H9 (cell line): ENCODE measurements around the gene TECPR2. TPM values are rescaled to one million over a fixed set of nuclear protein-coding genes. Genes with fewer than 3 reads are reported as not detected.

Experiments used
- DNase-seq: peaks from one replicate; pipeline ENCODE4 v3.0.0-alpha.2; 2017
- H2AFZ ChIP-seq: one replicate; pipeline ENCODE4 v1.6.1; 2013; ENCODE audit warnings: mild to moderate bottlenecking, low read length, control low read depth, moderate library complexity
- H2AK5ac ChIP-seq: 2 replicates; pipeline ENCODE4 v1.6.1; 2013; ENCODE audit warnings: low read length, control low read depth, mixed read lengths; ENCODE audit not compliant: insufficient read length
- H2BK120ac ChIP-seq: one replicate; pipeline ENCODE4 v1.6.1; 2013; ENCODE audit warnings: low read depth, mild to moderate bottlenecking, low read length, control low read depth, inconsistent platforms; ENCODE audit not compliant: poor library complexity, severe bottlenecking
- H2BK12ac ChIP-seq: 2 replicates; pipeline ENCODE4 v1.6.1; 2013; ENCODE audit warnings: low read length, control low read depth, mixed read lengths, low read depth; ENCODE audit not compliant: insufficient read length
- H2BK15ac ChIP-seq: 2 replicates; pipeline ENCODE4 v1.6.1; 2013; ENCODE audit warnings: low read depth, low read length, control low read depth
- H2BK20ac ChIP-seq: one replicate; pipeline ENCODE4 v1.6.1; 2013; ENCODE audit warnings: low read depth, mild to moderate bottlenecking, low read length, control low read depth, inconsistent platforms; ENCODE audit not compliant: poor library complexity, severe bottlenecking
- H2BK5ac ChIP-seq: 2 replicates; pipeline ENCODE4 v1.6.1; 2013; ENCODE audit warnings: low read length, control low read depth, mixed read lengths; ENCODE audit not compliant: insufficient read length
- H3K14ac ChIP-seq: 2 replicates; pipeline ENCODE4 v1.6.1; 2013; ENCODE audit warnings: low read length, control low read depth; ENCODE audit not compliant: insufficient read depth
- H3K18ac ChIP-seq: 2 replicates; pipeline ENCODE4 v1.6.1; 2013; ENCODE audit warnings: low read depth, mild to moderate bottlenecking, mixed read lengths, low read length, control low read depth; ENCODE audit not compliant: insufficient read length
- H3K23ac ChIP-seq: 2 replicates; pipeline ENCODE4 v1.6.1; 2013; ENCODE audit warnings: low read length, control low read depth, mixed read lengths, low read depth; ENCODE audit not compliant: insufficient read length
- H3K23me2 ChIP-seq: 2 replicates; pipeline ENCODE4 v1.6.1; 2013; ENCODE audit warnings: low read depth, mild to moderate bottlenecking, mixed read lengths, low read length, control low read depth; ENCODE audit not compliant: insufficient read length, poor library complexity, severe bottlenecking
- H3K27ac ChIP-seq: 2 replicates; pipeline ENCODE4 v1.5.1; 2013; ENCODE audit warnings: low read length, control low read depth, mixed read lengths, low read depth; ENCODE audit not compliant: insufficient read length
- H3K27me3 ChIP-seq: 2 replicates; pipeline ENCODE4 v1.6.1; 2013; ENCODE audit warnings: low read length, control low read depth, inconsistent platforms; ENCODE audit not compliant: insufficient read depth
- H3K4ac ChIP-seq: 2 replicates; pipeline ENCODE4 v1.6.1; 2013; ENCODE audit warnings: low read depth, mild to moderate bottlenecking, control low read depth, inconsistent platforms, low read length, moderate library complexity
- H3K4me1 ChIP-seq: 2 replicates; pipeline ENCODE4 v1.6.1; 2013; ENCODE audit warnings: low read length, control low read depth, inconsistent platforms; ENCODE audit not compliant: insufficient read depth
- H3K4me2 ChIP-seq: 2 replicates; pipeline ENCODE4 v1.6.1; 2013; ENCODE audit warnings: low read length, control low read depth, mixed read lengths; ENCODE audit not compliant: insufficient read length, insufficient read depth
- H3K56ac ChIP-seq: 2 replicates; pipeline ENCODE4 v1.6.1; 2013; ENCODE audit warnings: low read depth, mild to moderate bottlenecking, mixed read lengths, low read length, control low read depth; ENCODE audit not compliant: insufficient read length
- H3K79me1 ChIP-seq: 2 replicates; pipeline ENCODE4 v1.6.1; 2013; ENCODE audit warnings: low read depth, mild to moderate bottlenecking, moderate library complexity, low read length, control low read depth, inconsistent platforms; ENCODE audit not compliant: insufficient read depth, poor library complexity, severe bottlenecking
- H3K79me2 ChIP-seq: 2 replicates; pipeline ENCODE4 v1.6.1; 2013; ENCODE audit warnings: low read length, control low read depth, inconsistent platforms; ENCODE audit not compliant: insufficient read depth
- H3K9ac ChIP-seq: 2 replicates; pipeline ENCODE4 v1.6.1; 2013; ENCODE audit warnings: low read length, control low read depth, mixed read lengths; ENCODE audit not compliant: insufficient read length; ENCODE audit errors: extremely low read depth
- H3K9me3 ChIP-seq: one replicate; pipeline ENCODE4 v1.6.1; 2013; ENCODE audit warnings: low read depth, low read length, inconsistent platforms; ENCODE audit not compliant: control insufficient read depth
- H3T11ph ChIP-seq: one replicate; pipeline ENCODE4 v1.6.1; 2013; ENCODE audit warnings: mild to moderate bottlenecking, low read length, control low read depth, inconsistent platforms
- H4K20me1 ChIP-seq: one replicate; pipeline ENCODE4 v1.6.1; 2013; ENCODE audit not compliant: control insufficient read depth, insufficient read length, insufficient read depth
- H4K5ac ChIP-seq: 2 replicates; pipeline ENCODE4 v1.6.1; 2013; ENCODE audit warnings: low read depth, mild to moderate bottlenecking, mixed read lengths, low read length, control low read depth; ENCODE audit not compliant: insufficient read length
- H4K8ac ChIP-seq: replicated peaks from 2 replicates; pipeline ENCODE4 v1.6.1; 2013; ENCODE audit warnings: low read length, control low read depth, mixed read lengths, low read depth; ENCODE audit not compliant: insufficient read length
- H4K91ac ChIP-seq: 2 replicates; pipeline ENCODE4 v1.6.1; 2013; ENCODE audit warnings: low read depth, mild to moderate bottlenecking, moderate library complexity, mixed read lengths, low read length, control low read depth; ENCODE audit not compliant: insufficient read length
- H3K27ac Mint-ChIP-seq, 3 experiments: 2 replicates in 2 of 3; 3 replicates in 1 of 3; pipeline ENCODE4 v1.8.0; 2020 to 2021; ENCODE audit warnings: mixed read lengths in 3 of 3, mild to moderate bottlenecking in 1 of 3, moderate library complexity in 1 of 3
- H3K27me3 Mint-ChIP-seq: 2 replicates; pipeline ENCODE4 v1.8.0; 2021; ENCODE audit warnings: low read depth, mild to moderate bottlenecking, moderate library complexity, mixed read lengths
- H3K36me3 Mint-ChIP-seq, 3 experiments: 2 replicates in 2 of 3; 3 replicates in 1 of 3; pipeline ENCODE4 v1.8.0; 2020 to 2021; ENCODE audit warnings: low read depth in 3 of 3, mixed read lengths in 3 of 3; ENCODE audit not compliant: insufficient read depth in 1 of 3
- H3K4me1 Mint-ChIP-seq, 2 experiments: 2 replicates each; pipeline ENCODE4 v1.8.0; 2020; ENCODE audit warnings: mixed read lengths in 2 of 2
- H3K4me3 Mint-ChIP-seq, 2 experiments: 2 replicates in 1 of 2; 3 replicates in 1 of 2; pipeline ENCODE4 v1.8.0; 2020 to 2021; ENCODE audit warnings: mild to moderate bottlenecking in 2 of 2, mixed read lengths in 2 of 2, moderate library complexity in 1 of 2
- H3K9me3 Mint-ChIP-seq, 2 experiments: 2 replicates in 1 of 2; 3 replicates in 1 of 2; pipeline ENCODE4 v1.8.0; 2020; ENCODE audit warnings: mild to moderate bottlenecking in 2 of 2, mixed read lengths in 2 of 2, moderate library complexity in 1 of 2
- CTCF ChIP-seq: fragments of 200-600 bp; sonication (generic); conservative IDR thresholded peaks from 3 replicates; pipeline ENCODE4 v1.8.0; 2021; ENCODE audit warnings: antibody characterized with exemption, mild to moderate bottlenecking
- WGBS: extraction: QIAGEN DNeasy Blood & Tissue Kit; methylation state at CpG from one replicate; pipeline ENCODE4 v1.1.7; 2013; ENCODE audit warnings: missing lambda C conversion rate, low lambda C conversion rate, mixed read lengths; ENCODE audit not compliant: insufficient read length; ENCODE audit errors: extremely low coverage; 5-methylcytosine and 5-hydroxymethylcytosine counted together
- total RNA-seq: library from RNA; stranded (reverse); gene quantifications from 2 replicates; pipeline ENCODE4 v1.2.1, GENCODE V29; 2021

TECPR2 gene
- total RNA-seq, 1 experiment from 2014 or later = 15.4 TPM

GRCh38 chr14:102509746-102510615, 147.2 kb downstream of the TECPR2 start, which contains the start of gene ANKRD9:
Gene ANKRD9 (minus strand): TSS chr14:102509776. CDS start chr14:102507889, 1,887 bp downstream.
- peak within 1 kb of the TSS; percentile 18 for H3K14ac ChIP-seq
- H3K23me2 ChIP-seq = peaks cover 12% of the 10 kb centered on the region
- no peak within 1 kb of the TSS for H2BK12ac ChIP-seq
- no peak within 1 kb of the TSS for H4K8ac ChIP-seq
- no peak within 1 kb of the TSS for H2BK5ac ChIP-seq
- peak within 1 kb of the TSS; percentile 81 to 91 for H3K4me3 Mint-ChIP-seq
- H3K9ac ChIP-seq = peak within 1 kb of the TSS; percentile 52
- H4K20me1 ChIP-seq = peaks cover 2% of the 10 kb centered on the region
- H3K18ac ChIP-seq = peak within 1 kb of the TSS; percentile 77
- no peaks in the 10 kb centered on the region for H3K9me3 Mint-ChIP-seq
- H3K79me2 ChIP-seq = no peaks in the 10 kb centered on the region
- H3T11ph ChIP-seq = no peak within 1 kb of the TSS
- no peaks in the 10 kb centered on the region; the same call in 1 of the 2 replicates for H3K4me1 ChIP-seq
- H3K4me1 Mint-ChIP-seq = peaks cover 15 to 21% of the 10 kb centered on the region in 2 experiments
- H3K36me3 Mint-ChIP-seq = peaks cover 6 to 15% (median 10%) of the 10 kb centered on the region in 3 experiments; a peak in 5 of 7 replicates
- H2AK5ac ChIP-seq = no peak within 1 kb of the TSS
- H3K79me1 ChIP-seq = no peaks in the 10 kb centered on the region
- no peak within 1 kb of the TSS for H3K4ac ChIP-seq
- H2BK20ac ChIP-seq = no peak within 1 kb of the TSS
- no peak within 1 kb of the TSS for H2BK120ac ChIP-seq
- no peak within 1 kb of the TSS for H2AFZ ChIP-seq
- H3K27ac ChIP-seq = no peak within 1 kb of the TSS
- no peaks in the 10 kb centered on the region for H3K9me3 ChIP-seq
- DNase-seq = peak; percentile 95
- H3K27ac Mint-ChIP-seq = peak within 1 kb of the TSS; percentile 63 to 89 (median 64); a peak in 4 of 7 replicates
- TF ChIP-seq CTCF = no peak; the same call in 2 of the 3 replicates
- no peak within 1 kb of the TSS for H2BK15ac ChIP-seq
- peak within 1 kb of the TSS; percentile 83 for H3K4me2 ChIP-seq
- peaks cover 5% of the 10 kb centered on the region for H3K27me3 Mint-ChIP-seq
- H3K23ac ChIP-seq = no peak within 1 kb of the TSS
- H3K56ac ChIP-seq = no peak within 1 kb of the TSS
- H4K91ac ChIP-seq = no peak within 1 kb of the TSS
- no CpG with 5 or more reads among the region's 91 CpGs for WGBS
- H4K5ac ChIP-seq = no peak within 1 kb of the TSS
- no peaks in the 10 kb centered on the region for H3K27me3 ChIP-seq
